Upper lobe of left lung (tissue), 6 donors: ENCODE measurements around the gene PHLDA3. TPM values are rescaled to one million over a fixed set of nuclear protein-coding genes. Genes with fewer than 3 reads are reported as not detected.

ENCODE experiments used
- ATAC-seq, 2 donors: fragments of 200-7000 bp; cut with Tn5 transposase; one replicate each; pipeline ENCODE4 v1.9.1; 2022; ENCODE audit warnings: mild to moderate bottlenecking in 2 of 2, moderate library complexity in 2 of 2; ENCODE audit not compliant: low FRiP score in 2 of 2
- DNase-seq, 2 donors: peaks; one replicate each; pipeline ENCODE4 v3.0.0-alpha.2; 2019 to 2020
- H3K27ac ChIP-seq, 4 donors: fragments of 200-600 bp; sonication (generic); one replicate each; pipeline ENCODE4 v1.5.1; 2016 to 2019
- H3K27me3 ChIP-seq, 4 donors: fragments of 200-600 bp; sonication (generic); one replicate each; pipeline ENCODE4 v1.5.1; 2017 to 2019
- H3K36me3 ChIP-seq, 4 donors: fragments of 200-600 bp; sonication (generic); one replicate each; pipeline ENCODE4 v1.5.1; 2016 to 2019
- H3K4me1 ChIP-seq, 4 donors: fragments of 200-600 bp; sonication (generic); one replicate each; pipeline ENCODE4 v1.5.1; 2018 to 2019
- H3K4me3 ChIP-seq, 4 donors: fragments of 200-600 bp; sonication (generic); one replicate each; pipeline ENCODE4 v1.5.1; 2017 to 2019; ENCODE audit warnings: mild to moderate bottlenecking in 2 of 4, moderate library complexity in 1 of 4
- H3K9me3 ChIP-seq, 4 donors: fragments of 200-600 bp; sonication (generic); one replicate each; pipeline ENCODE4 v1.5.1; 2018 to 2019
- CTCF ChIP-seq, 6 experiments: fragments of 450-650 bp in 4 of 6; fragments of 200-600 bp in 2 of 6; sonication (generic) in 2 of 6; IDR thresholded peaks; one replicate each; pipeline ENCODE4 v1.5.1; 2016 to 2019; ENCODE audit warnings: antibody characterized with exemption in 6 of 6
- EP300 ChIP-seq, 4 donors: sonication (generic); formaldehyde crosslinking; IDR thresholded peaks; one replicate each; pipeline ENCODE4 v1.5.1; 2017; ENCODE audit warnings: antibody characterized with exemption in 4 of 4, control low read depth in 2 of 4
- POLR2A ChIP-seq, 4 donors: fragments of 450-650 bp; IDR thresholded peaks; one replicate each; pipeline ENCODE4 v1.5.1; 2016 to 2017; ENCODE audit warnings: antibody characterized with exemption in 4 of 4, mild to moderate bottlenecking in 2 of 4
- POLR2AphosphoS5 ChIP-seq, 2 donors: sonication (generic); formaldehyde crosslinking; IDR thresholded peaks; one replicate each; pipeline ENCODE4 v1.5.1; 2017; ENCODE audit warnings: antibody characterized with exemption in 2 of 2
- WGBS, 2 donors: methylation state at CpG; one replicate each; pipeline ENCODE4 v1.1.5; 2017 to 2018; 5-methylcytosine and 5-hydroxymethylcytosine counted together
- total RNA-seq, 6 donors: library from RNA; depleted of rRNA in 4 of 6; stranded (reverse); fragments of >200 nt in 4 of 6; gene quantifications; one replicate each; pipeline versions ENCODE4 v1.1.0 to v1.2.1, GENCODE V29; 2016 to 2021
- donor health status: DM: no; HTN: no; CAD: no; lungs with moderate emphysema.
- donor health status: DM: no; HTN: yes; CAD: no; lungs with severe emphysema.

The PHLDA3 gene
- total RNA-seq, 6 donors from 2014 or later, result 45.1 to 211 (median 88.1) TPM

DNA sequence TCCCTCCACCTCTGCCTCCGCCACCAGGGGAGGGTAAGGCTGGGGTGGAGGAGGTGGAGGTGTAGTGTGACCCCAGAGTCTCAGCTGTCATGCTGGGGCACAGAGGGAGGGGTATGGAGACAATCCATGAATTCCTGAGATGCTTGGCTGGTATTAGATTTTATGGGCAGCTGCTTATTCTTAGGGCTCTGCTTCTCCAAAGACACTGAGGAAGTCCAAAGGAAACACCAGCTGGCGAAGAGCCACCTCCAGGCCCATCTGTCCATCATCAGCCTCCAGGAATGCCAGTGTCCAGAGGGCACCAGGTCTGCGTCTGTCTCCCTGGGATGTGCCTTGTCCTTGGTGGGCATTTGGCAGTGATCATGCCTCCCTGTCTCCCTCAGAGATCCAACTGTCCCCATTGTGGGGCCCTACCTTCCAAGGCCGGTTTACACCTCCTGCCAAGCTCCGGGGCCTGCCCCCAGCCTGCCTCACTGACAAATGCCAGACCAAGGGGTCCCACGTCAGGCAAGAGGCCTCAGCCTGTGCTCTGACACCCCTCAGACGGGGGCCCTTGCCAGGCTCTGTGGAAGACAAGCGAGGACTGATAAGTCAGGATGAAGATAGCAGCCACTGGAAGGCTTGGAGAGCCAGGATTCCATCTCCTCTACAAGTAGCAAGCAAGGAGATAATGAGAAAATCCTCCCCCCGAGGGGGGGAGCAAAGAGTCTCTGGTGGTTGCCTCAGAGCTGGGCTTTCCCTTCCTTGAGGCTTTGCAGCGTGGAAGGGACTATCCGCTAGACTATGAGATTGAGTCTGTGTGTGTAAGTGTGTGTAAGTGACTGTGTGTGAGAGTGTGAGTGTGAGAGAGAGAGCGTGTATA lies 49.0 kb downstream of the PHLDA3 start:
- DNase-seq (no peak), ATAC-seq (no peak)
- WGBS, 2 donors, result 79 to 81% methylated on average over 10 to 12 of the region's 12 CpGs
- TF ChIP-seq CTCF (IDR thresholded peaks at IDR 0.05), result no peak
- no peak for TF ChIP-seq POLR2A (IDR thresholded peaks at IDR 0.05)
- TF ChIP-seq EP300 (IDR thresholded peaks at IDR 0.05), result no peak
- TF ChIP-seq POLR2AphosphoS5 (IDR thresholded peaks at IDR 0.05), result no peak
- Histone ChIP-seq H3K9me3 (no peaks in the 10 kb centered on the region), H3K27ac (no peak overlapping the region), H3K36me3 (no peaks in the 10 kb centered on the region), H3K27me3 (no peaks in the 10 kb centered on the region), H3K4me1 (no peaks in the 10 kb centered on the region), H3K4me3 (no peak overlapping the region)

DNA sequence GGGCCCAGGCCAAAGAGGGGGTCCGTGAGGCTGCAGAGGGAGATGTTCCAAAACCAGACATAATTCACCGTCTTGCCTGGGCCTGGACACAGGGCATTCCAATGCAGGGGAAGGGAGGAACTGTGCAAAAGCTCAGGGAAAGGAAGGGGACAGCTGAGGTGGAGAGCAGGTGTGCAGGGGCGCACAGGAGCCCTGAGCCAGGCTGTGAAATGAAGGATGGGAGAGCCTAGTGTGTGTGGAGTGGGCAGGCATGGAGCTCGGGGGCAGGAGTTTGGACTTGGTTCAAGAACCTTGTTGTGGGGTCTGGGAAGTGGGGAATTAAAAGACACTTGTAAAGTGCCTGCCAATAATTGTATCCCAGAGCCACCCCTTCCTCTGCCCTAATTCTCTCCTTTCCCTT lies 49.7 kb downstream of the PHLDA3 start:
- no peaks in the 10 kb centered on the region for H3K36me3 ChIP-seq
- no peaks in the 10 kb centered on the region for H3K4me1 ChIP-seq
- TF ChIP-seq POLR2A (IDR thresholded peaks at IDR 0.05), result no peak
- no peak for TF ChIP-seq POLR2AphosphoS5 (IDR thresholded peaks at IDR 0.05)
- no peak for TF ChIP-seq CTCF (IDR thresholded peaks at IDR 0.05)
- TF ChIP-seq EP300 (IDR thresholded peaks at IDR 0.05), result no peak
- no peaks in the 10 kb centered on the region for H3K27me3 ChIP-seq
- H3K4me3 ChIP-seq, result no peak overlapping the region
- ATAC-seq (no peak), DNase-seq (no peak)
- WGBS, 2 donors, result 82 to 89% methylated on average over 4 of the region's 4 CpGs
- H3K9me3 ChIP-seq, result no peaks in the 10 kb centered on the region
- no peak overlapping the region for H3K27ac ChIP-seq

GRCh38 chr1:201418461-201418860 lies 50.5 kb downstream of the PHLDA3 start:
- H3K4me1 ChIP-seq, result no peaks in the 10 kb centered on the region
- H3K27me3 ChIP-seq, result no peaks in the 10 kb centered on the region
- no peaks in the 10 kb centered on the region for H3K9me3 ChIP-seq
- H3K27ac ChIP-seq, result no peak overlapping the region
- no peaks in the 10 kb centered on the region for H3K36me3 ChIP-seq
- TF ChIP-seq POLR2AphosphoS5 (IDR thresholded peaks at IDR 0.05) (no peak), EP300 (IDR thresholded peaks at IDR 0.05) (no peak), POLR2A (IDR thresholded peaks at IDR 0.05) (no peak), CTCF (IDR thresholded peaks at IDR 0.05) (no peak)
- DNase-seq, result no peak
- H3K4me3 ChIP-seq, result no peak overlapping the region
- 78 to 87% methylated on average over 3 of the region's 3 CpGs for WGBS, 2 donors
- no peak for ATAC-seq

Other genes starting within 250 kb of the PHLDA3 start
- gene PKP1, start 185.7 kb downstream of the PHLDA3 start, total RNA-seq, result 1 to 10 TPM in 5 of 6 donors, under 1 TPM in 1; 0.86 to 4.9 (median 2.5) TPM
- 10 to 100 TPM in 2 of 6 donors, 1 to 10 TPM in 4; 2.0 to 31.4 (median 6.4) TPM for gene TNNT2, start 91.5 kb downstream of the PHLDA3 start, total RNA-seq
- 10 to 100 TPM; 12.6 to 48.1 (median 39.1) TPM for gene LAD1, start 69.9 kb downstream of the PHLDA3 start, total RNA-seq
- under 1 TPM in 5 of 6 donors, not detected in 1; 0.15 to 0.78 (median 0.47) TPM for gene TNNI1, start 47.5 kb downstream of the PHLDA3 start, total RNA-seq
- 100 to 1,000 TPM; 200 to 495 (median 327) TPM for gene CSRP1, start 37.9 kb upstream of the PHLDA3 start, total RNA-seq
- gene NAV1, start 69.9 kb upstream of the PHLDA3 start, total RNA-seq, result 10 to 100 TPM; 15.2 to 41.0 (median 24.1) TPM